Fibroblast of villous mesenchyme (primary cell): ENCODE measurements around the gene SNX4. TPM values are rescaled to one million over a fixed set of nuclear protein-coding genes. Genes with fewer than 3 reads are reported as not detected.
A peak's percentile ranks its signal among the peaks of the same experiment; 100 is the strongest.

Source experiments
- DNase-seq: peaks from one replicate; pipeline ENCODE4 v3.0.0-alpha.2; 2010; ENCODE audit warnings: low read depth
- H3K4me3 ChIP-seq: 2 replicates; pipeline ENCODE4 v1.5.1; 2011; ENCODE audit warnings: low read depth, mild to moderate bottlenecking, low read length
- total RNA-seq: library from RNA; depleted of rRNA; stranded (reverse); fragments of >200 nt; gene quantifications from 2 replicates; pipeline ENCODE4 v1.2.3, GENCODE V29; 2012
- TF ChIP-seq, protein P1 (sequence below): IDR thresholded peaks from 2 replicates; pipeline ENCODE4 v1.5.1; 2012; ENCODE audit warnings: low read depth, mild to moderate bottlenecking, low read length; ENCODE audit not compliant: insufficient read depth

The SNX4 gene
- total RNA-seq, 1 donor: 37.6 TPM

DNA sequence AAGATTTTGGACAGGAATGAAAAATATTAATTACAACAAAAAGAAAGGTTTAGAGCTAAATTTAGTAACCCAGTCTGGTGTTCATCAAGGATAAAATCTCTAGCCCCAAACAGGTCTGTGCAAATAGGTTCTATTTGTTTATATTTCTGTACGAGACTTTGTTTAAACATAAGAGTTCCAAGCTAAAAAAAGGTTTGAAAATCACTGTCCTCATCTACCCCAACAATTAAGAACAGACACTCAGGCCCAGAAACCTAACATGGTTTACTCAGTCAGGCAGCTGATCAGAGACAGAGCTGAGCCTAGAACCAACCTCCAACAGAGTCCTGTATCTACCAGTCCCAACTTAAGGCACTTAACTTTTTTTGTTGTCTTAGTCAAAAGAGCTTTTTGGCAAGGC lies 49.3 kb downstream of the SNX4 start:
- H3K4me3 ChIP-seq: no peak overlapping the region
- TF ChIP-seq, protein P1, sequence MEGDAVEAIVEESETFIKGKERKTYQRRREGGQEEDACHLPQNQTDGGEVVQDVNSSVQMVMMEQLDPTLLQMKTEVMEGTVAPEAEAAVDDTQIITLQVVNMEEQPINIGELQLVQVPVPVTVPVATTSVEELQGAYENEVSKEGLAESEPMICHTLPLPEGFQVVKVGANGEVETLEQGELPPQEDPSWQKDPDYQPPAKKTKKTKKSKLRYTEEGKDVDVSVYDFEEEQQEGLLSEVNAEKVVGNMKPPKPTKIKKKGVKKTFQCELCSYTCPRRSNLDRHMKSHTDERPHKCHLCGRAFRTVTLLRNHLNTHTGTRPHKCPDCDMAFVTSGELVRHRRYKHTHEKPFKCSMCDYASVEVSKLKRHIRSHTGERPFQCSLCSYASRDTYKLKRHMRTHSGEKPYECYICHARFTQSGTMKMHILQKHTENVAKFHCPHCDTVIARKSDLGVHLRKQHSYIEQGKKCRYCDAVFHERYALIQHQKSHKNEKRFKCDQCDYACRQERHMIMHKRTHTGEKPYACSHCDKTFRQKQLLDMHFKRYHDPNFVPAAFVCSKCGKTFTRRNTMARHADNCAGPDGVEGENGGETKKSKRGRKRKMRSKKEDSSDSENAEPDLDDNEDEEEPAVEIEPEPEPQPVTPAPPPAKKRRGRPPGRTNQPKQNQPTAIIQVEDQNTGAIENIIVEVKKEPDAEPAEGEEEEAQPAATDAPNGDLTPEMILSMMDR: no peak
- DNase-seq: peak; percentile 71

DNA sequence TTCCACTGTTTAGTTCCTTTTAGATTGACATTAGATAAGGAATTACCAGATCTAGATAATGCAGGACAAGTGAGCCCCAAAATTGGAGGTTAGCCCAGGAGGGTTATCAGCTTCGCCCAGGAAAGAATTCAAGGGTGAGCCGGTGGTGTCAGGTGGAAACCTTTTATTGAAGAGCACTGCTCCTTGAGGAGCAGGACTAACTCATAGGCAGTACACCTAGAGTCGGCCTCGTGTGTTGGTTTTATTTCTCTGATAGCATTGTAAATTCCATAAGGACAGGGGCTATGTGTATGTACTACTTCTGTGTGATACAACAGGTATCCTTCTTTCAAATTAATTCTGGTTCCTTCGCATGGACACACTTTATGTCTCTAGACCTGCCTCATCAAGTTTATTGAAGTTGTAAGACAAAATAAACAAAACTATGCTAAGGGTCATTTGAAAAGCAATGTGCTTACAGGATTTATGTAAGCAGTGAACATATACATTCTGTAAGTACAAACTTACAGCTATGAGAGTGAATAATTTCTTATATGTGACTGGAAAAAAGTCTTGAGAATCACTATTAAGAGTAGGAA lies 57.2 kb downstream of the SNX4 start:
- TF ChIP-seq, protein P1: no peak
- H3K4me3 ChIP-seq: no peak overlapping the region
- no peak for DNase-seq

DNA sequence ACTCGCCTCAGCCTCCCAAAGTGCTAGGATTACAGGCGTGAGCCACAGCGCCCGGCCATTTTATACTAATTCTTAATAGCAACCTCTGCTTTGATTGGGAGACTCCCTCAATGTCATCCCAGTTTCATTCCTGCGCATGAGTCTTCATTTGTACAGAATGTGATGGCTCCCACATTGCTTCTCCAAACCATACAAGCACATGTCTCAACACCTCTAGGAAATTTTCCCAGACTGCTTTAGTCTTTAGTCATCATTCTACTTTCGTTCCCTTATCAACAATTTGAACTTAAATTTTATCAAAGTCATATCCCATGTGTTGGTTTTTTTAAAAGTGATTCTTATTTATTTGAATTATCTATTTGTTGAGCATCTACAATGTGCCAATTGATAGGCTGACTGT lies 58.1 kb downstream of the SNX4 start:
- no peak for DNase-seq
- TF ChIP-seq, protein P1: no peak

DNA sequence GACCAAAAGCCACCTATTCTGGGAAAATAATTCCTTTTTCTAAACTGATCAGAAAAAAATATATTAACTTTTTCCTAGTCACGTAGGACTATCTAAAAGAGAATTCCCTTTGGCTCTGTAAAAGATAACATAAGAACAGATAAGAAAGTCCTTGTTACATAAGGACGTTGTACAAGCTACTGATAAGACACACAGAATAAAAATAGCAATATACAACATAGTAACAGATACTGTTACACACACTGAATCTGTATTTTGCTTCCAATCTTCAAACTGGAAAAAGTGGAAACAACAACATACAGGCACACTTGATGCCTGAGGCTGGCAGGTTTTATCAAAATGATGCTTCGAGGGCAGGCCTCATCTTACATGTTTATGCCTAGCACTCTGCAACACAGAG lies 59.8 kb downstream of the SNX4 start:
- DNase-seq: no peak
- no peak overlapping the region for H3K4me3 ChIP-seq
- TF ChIP-seq, protein P1: no peak

More for the DNA sequence above, 58.1 kb downstream of the SNX4 start:
- H3K4me3 ChIP-seq: no peak overlapping the region

DNA sequence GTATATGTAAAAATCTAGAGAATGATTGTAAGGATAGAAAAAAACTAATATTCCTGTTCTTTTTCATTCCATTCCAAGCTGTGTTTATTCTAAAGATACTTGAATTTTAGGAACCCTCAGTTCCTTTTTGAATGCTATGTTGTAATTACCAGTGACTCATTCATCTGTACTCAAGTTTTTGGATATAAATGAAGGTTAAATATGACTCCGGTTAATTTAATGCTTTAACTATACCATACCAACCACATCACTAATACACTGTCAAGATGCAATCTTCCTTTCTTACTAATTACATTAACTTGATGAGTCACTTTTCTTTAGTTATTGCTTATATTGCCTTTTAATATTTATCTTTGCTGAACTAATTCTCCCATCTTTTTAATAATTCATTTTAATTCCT lies 76.1 kb downstream of the SNX4 start:
- H3K4me3 ChIP-seq: no peak overlapping the region
- peak; percentile 89 for DNase-seq
- TF ChIP-seq, protein P1: no peak

DNA sequence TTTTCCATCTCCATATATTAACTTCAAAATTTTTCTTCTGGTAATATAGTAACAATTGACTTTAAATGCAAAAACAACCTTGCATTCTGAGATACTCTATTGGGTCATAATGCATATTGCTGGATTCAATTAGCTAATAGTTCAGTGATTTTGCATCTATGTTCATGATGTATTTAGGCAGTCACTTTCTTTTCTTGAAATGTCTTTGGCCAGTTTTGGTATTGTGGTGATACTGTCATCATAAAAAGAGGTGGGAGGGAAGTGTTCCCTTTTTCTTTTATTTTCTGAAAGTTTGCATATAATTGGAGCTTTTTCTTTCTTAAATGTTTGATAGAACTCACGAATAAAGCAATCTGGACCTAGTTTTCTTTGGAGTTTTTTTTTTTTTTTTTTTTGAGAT lies 77.5 kb downstream of the SNX4 start:
- H3K4me3 ChIP-seq: no peak overlapping the region
- TF ChIP-seq, protein P1: no peak
- DNase-seq: no peak

DNA sequence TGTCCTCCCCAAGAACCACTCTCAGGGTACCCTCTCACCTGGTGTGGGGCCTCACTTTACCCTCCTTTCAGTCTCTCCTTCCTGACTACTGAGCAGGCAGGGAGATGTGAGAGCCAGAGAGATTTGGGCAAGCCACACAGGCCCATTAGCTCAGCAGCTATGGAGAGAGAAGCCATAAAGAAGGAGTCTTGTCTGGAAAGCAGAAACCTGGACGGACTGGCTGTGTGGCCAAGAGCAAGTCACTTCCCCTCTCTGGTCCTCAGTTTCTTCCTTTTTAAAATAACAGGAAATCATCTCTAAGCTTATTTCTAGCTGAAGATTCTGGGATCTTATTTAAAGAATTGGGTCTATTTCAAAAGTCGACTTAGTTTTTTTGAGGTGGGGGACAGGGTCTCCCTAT lies 79.0 kb downstream of the SNX4 start:
- TF ChIP-seq, protein P1: no peak
- H3K4me3 ChIP-seq: no peak overlapping the region
- no peak for DNase-seq
